Measurements from ENCODE around the gene MPRIP. TPM values are rescaled to one million over a fixed set of nuclear protein-coding genes. Genes with fewer than 3 reads are reported as not detected.
A peak's percentile ranks its signal among the peaks of the same experiment; 100 is the strongest.

MPRIP gene
- total RNA-seq, 1 experiment from 2014 or later, result 443 TPM

GRCh38 chr17:17152385-17152784 lies 110.1 kb downstream of the MPRIP start:
- Histone ChIP-seq H3K27me3 (ENCODE audit: insufficient read depth, low read depth) (no peaks in the 10 kb centered on the region), H4K20me1 (ENCODE audit: insufficient read depth) (peaks cover 77% of the 10 kb centered on the region), H3K36me3 (ENCODE audit: low read depth) (peaks cover 70% of the 10 kb centered on the region), H3K9me3 (ENCODE audit: insufficient read depth, low read depth) (no peaks in the 10 kb centered on the region), H3K9me2 (ENCODE audit: insufficient read depth) (no peaks in the 10 kb centered on the region), H3K27ac (no peak overlapping the region), H3K4me1 (replicated peaks; ENCODE audit: insufficient read depth) (no peaks in the 10 kb centered on the region), H3K4me3 (no peak overlapping the region), H3K4me2 (no peak overlapping the region), H2AFZ (no peak overlapping the region), H3K79me2 (ENCODE audit: low read depth) (0 out of 2 replicates have a peak, but pooled peaks cover 22% of the 10 kb centered on the region), H3F3A (ENCODE audit: insufficient read depth, low read depth) (peaks cover 65% of the 10 kb centered on the region)
- DNase-seq, result peak in 1 of 2 experiments; percentile 31
- TF ChIP-seq EZH2 (IDR thresholded peaks at IDR 0.05; ENCODE audit: low read depth), result no peak
- TF ChIP-seq CTCF (conservative IDR thresholded peaks at IDR 0.05), result no peak
- intact Hi-C loops (cut with micrococcal nuclease; ENCODE audit: unreplicated experiment), result loop anchor here (2.0 to 5.0 kb wide), 2 partner anchors 100 to 150 kb away; no protein-coding TSS in a partner anchor
- BruUV-seq (replicated peaks), result no TSS peak
- ChIA-PET CTCF (no interaction called here), POLR2A (ENCODE audit: unreplicated experiment) (interaction anchor here (0.7 kb wide), 1 partner anchor 81 kb away, joined by 6 read pairs; no protein-coding TSS in a partner anchor)

DNA sequence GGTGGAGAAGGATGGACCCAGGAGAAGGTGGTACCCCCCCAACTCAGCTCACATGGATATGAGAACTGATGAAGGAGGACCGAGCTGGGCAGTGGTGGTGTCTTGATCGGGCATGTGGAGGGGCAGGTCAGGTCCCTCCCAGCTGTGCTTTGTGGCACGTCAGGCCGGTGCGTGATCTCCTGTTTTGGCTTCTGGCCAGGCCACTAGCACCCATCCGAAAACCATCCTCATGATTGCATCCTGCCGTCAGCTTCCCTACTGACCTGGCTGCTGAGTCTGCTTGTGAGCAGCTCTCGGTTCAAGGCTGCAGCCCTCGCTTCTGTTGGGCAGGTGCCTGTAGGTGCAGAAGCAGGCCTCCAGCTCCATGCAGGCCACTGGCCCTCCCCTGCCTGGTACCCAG lies 110.8 kb downstream of the MPRIP start:
- no peaks in the 10 kb centered on the region for H3K9me3 ChIP-seq (ENCODE audit: insufficient read depth, low read depth)
- H4K20me1 ChIP-seq (ENCODE audit: insufficient read depth), result peaks cover 84% of the 10 kb centered on the region
- H3K4me2 ChIP-seq, result no peak overlapping the region
- POLR2A ChIA-PET (ENCODE audit: unreplicated experiment), result no interaction called here
- CTCF ChIA-PET, result no interaction called here
- BruUV-seq (replicated peaks), result no TSS peak
- no peak overlapping the region for H3K27ac ChIP-seq
- TF ChIP-seq CTCF (conservative IDR thresholded peaks at IDR 0.05) (no peak), EZH2 (IDR thresholded peaks at IDR 0.05; ENCODE audit: low read depth) (no peak)
- H3K27me3 ChIP-seq (ENCODE audit: insufficient read depth, low read depth), result no peaks in the 10 kb centered on the region
- H3K9me2 ChIP-seq (ENCODE audit: insufficient read depth), result no peaks in the 10 kb centered on the region
- DNase-seq, result no peak
- no peaks in the 10 kb centered on the region for H3K4me1 ChIP-seq (replicated peaks; ENCODE audit: insufficient read depth)
- no peak overlapping the region for H2AFZ ChIP-seq
- 0 out of 2 replicates have a peak, but pooled peaks cover 15% of the 10 kb centered on the region for H3K79me2 ChIP-seq (ENCODE audit: low read depth)
- no peak overlapping the region for H3K4me3 ChIP-seq
- peaks cover 67% of the 10 kb centered on the region for H3K36me3 ChIP-seq (ENCODE audit: low read depth)
- peaks cover 60% of the 10 kb centered on the region for H3F3A ChIP-seq (ENCODE audit: insufficient read depth, low read depth)
- intact Hi-C loops (cut with micrococcal nuclease; ENCODE audit: unreplicated experiment), result loop anchor here (2.0 to 5.0 kb wide), 2 partner anchors 101 to 150 kb away; no protein-coding TSS in a partner anchor

GRCh38 chr17:17153709-17154108 lies 111.5 kb downstream of the MPRIP start:
- no peak overlapping the region for H3K4me3 ChIP-seq
- H2AFZ ChIP-seq, result no peak overlapping the region
- no peak overlapping the region for H3K27ac ChIP-seq
- ChIA-PET POLR2A (ENCODE audit: unreplicated experiment) (no interaction called here), CTCF (no interaction called here)
- TF ChIP-seq EZH2 (IDR thresholded peaks at IDR 0.05; ENCODE audit: low read depth), result no peak
- H3K4me1 ChIP-seq (replicated peaks; ENCODE audit: insufficient read depth), result no peaks in the 10 kb centered on the region
- peaks cover 55% of the 10 kb centered on the region for H3F3A ChIP-seq (ENCODE audit: insufficient read depth, low read depth)
- intact Hi-C loops (cut with micrococcal nuclease; ENCODE audit: unreplicated experiment), result loop anchor here (2.0 to 5.0 kb wide), 2 partner anchors 101 to 151 kb away; no protein-coding TSS in a partner anchor
- no peak for DNase-seq
- no peak overlapping the region for H3K4me2 ChIP-seq
- peaks cover 67% of the 10 kb centered on the region for H3K36me3 ChIP-seq (ENCODE audit: low read depth)
- BruUV-seq (replicated peaks), result no TSS peak
- no peaks in the 10 kb centered on the region for H3K9me3 ChIP-seq (ENCODE audit: insufficient read depth, low read depth)
- no peaks in the 10 kb centered on the region for H3K9me2 ChIP-seq (ENCODE audit: insufficient read depth)
- H3K79me2 ChIP-seq (ENCODE audit: low read depth), result 0 out of 2 replicates have a peak, but pooled peaks cover 15% of the 10 kb centered on the region
- H3K27me3 ChIP-seq (ENCODE audit: insufficient read depth, low read depth), result no peaks in the 10 kb centered on the region
- H4K20me1 ChIP-seq (ENCODE audit: insufficient read depth), result peaks cover 84% of the 10 kb centered on the region

Data from PC-9 (cell line).